Progenitor cell of endocrine pancreas (in vitro differentiated cells): ENCODE measurements around the gene DNASE1L1. TPM values are rescaled to one million over a fixed set of nuclear protein-coding genes. Genes with fewer than 3 reads are reported as not detected.

ENCODE experiments used
- DNase-seq: peaks from one replicate; pipeline ENCODE4 v3.0.0; 2021; ENCODE audit warnings: low spot score; ENCODE audit not compliant: unreplicated experiment
- H3K27ac Mint-ChIP-seq: 2 replicates; pipeline ENCODE4 v1.8.0; 2021; ENCODE audit warnings: mild to moderate bottlenecking, moderate library complexity, mixed read lengths
- H3K27me3 Mint-ChIP-seq: 2 replicates; pipeline ENCODE4 v1.8.0; 2021; ENCODE audit warnings: mixed read lengths
- H3K36me3 Mint-ChIP-seq: 2 replicates; pipeline ENCODE4 v1.8.0; 2022; ENCODE audit warnings: mixed read lengths; ENCODE audit not compliant: insufficient read depth
- H3K4me1 Mint-ChIP-seq: 2 replicates; pipeline ENCODE4 v1.8.0; 2021; ENCODE audit warnings: low read depth, mixed read lengths
- H3K4me3 Mint-ChIP-seq: 2 replicates; pipeline ENCODE4 v1.8.0; 2021; ENCODE audit warnings: low read depth, mild to moderate bottlenecking, moderate library complexity, mixed read lengths
- H3K9me3 Mint-ChIP-seq: 2 replicates; pipeline ENCODE4 v1.8.0; 2021; ENCODE audit warnings: low read depth, mixed read lengths
- total RNA-seq: library from RNA; stranded (reverse); gene quantifications from 2 replicates; pipeline ENCODE4 v1.2.1, GENCODE V29; 2021
- TF ChIP-seq, protein P1 (sequence below): fragments of 200-600 bp; sonication (generic); IDR thresholded peaks from one replicate; pipeline ENCODE4 v1.5.0; 2021; ENCODE audit warnings: antibody characterized with exemption, mild to moderate bottlenecking; ENCODE audit not compliant: unreplicated experiment

DNASE1L1 gene
- total RNA-seq, 1 donor from 2014 or later = 12.7 TPM

DNA sequence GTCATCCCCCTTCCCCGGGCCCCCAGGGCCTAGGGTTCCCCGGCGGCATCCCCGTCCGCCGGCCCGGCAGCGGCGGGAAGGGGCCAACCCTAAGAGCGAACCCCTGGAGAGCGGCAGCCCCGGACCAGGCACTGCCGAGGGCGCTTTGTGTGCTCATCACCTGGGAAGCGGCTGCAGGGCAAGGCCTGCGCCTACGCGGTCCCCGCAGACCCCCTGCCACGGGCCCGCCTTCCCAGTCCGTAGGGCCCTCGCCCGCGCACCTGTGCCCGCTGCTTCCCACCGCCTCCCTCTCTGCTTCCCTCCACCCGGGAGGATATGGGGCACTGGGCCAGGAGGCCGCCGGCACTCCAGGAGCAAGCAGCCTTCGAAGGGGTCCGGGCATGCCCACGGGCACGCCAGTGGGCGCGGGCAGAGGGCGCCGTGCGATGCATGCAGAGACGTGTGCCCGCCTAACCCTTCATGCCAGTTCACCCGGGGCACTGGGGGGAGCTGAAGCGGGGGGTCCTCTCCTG is 37.2 kb downstream of the DNASE1L1 start:
- H3K27me3 Mint-ChIP-seq = no peaks in the 10 kb centered on the region
- TF ChIP-seq, protein P1, sequence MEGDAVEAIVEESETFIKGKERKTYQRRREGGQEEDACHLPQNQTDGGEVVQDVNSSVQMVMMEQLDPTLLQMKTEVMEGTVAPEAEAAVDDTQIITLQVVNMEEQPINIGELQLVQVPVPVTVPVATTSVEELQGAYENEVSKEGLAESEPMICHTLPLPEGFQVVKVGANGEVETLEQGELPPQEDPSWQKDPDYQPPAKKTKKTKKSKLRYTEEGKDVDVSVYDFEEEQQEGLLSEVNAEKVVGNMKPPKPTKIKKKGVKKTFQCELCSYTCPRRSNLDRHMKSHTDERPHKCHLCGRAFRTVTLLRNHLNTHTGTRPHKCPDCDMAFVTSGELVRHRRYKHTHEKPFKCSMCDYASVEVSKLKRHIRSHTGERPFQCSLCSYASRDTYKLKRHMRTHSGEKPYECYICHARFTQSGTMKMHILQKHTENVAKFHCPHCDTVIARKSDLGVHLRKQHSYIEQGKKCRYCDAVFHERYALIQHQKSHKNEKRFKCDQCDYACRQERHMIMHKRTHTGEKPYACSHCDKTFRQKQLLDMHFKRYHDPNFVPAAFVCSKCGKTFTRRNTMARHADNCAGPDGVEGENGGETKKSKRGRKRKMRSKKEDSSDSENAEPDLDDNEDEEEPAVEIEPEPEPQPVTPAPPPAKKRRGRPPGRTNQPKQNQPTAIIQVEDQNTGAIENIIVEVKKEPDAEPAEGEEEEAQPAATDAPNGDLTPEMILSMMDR = no peak
- H3K9me3 Mint-ChIP-seq = no peaks in the 10 kb centered on the region
- no peak for DNase-seq
- H3K36me3 Mint-ChIP-seq = no peaks in the 10 kb centered on the region
- H3K4me3 Mint-ChIP-seq = peak overlapping the region; percentile 50
- no peak overlapping the region for H3K27ac Mint-ChIP-seq
- H3K4me1 Mint-ChIP-seq = peaks cover 2% of the 10 kb centered on the region

DNA sequence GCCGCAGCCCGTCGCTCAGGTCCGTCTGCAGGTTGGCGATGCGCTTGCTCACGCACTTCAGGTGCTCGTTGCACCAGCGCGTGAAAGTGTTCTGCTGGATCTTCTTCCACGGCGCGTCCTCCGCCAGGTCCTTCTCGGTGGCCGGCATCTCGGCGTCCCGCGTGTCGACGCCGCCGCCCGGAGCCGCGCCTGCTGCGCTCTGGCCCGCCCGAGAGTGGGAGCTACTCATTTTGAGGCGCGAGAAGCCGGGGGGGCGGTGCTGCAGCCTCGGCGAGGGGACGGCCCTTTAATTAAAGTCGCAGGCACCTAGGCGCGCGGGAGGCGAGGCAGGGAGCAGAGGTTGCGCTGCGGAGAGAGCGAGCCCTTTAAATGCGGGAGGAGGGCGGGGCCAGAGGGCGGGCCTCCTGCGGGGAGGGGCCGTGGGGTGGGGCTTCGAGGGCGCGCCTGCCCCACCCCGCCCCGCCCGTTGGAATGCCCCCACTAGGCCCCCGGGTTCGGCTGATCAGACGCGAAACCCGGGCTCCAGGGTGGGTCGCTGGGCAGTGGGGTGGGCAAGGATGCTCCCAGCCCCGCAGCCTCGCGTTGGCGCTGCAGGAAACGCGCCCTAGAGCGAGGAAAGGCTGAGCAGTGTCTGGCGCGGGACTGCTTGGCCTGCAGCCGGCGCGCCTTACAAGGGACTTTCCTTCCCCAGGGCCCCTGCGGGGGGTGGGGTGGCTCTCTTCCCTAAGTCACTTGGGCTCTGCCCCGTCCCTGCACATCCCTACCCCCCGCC is 37.9 kb downstream of the DNASE1L1 start:
- Mint-ChIP-seq H3K9me3 (no peaks in the 10 kb centered on the region), H3K36me3 (no peaks in the 10 kb centered on the region), H3K4me3 (peak overlapping the region; percentile 81), H3K4me1 (peaks cover 2% of the 10 kb centered on the region), H3K27ac (peak overlapping the region; percentile 93), H3K27me3 (no peaks in the 10 kb centered on the region)
- DNase-seq = peak; percentile 72
- TF ChIP-seq, protein P1 = no peak

DNA sequence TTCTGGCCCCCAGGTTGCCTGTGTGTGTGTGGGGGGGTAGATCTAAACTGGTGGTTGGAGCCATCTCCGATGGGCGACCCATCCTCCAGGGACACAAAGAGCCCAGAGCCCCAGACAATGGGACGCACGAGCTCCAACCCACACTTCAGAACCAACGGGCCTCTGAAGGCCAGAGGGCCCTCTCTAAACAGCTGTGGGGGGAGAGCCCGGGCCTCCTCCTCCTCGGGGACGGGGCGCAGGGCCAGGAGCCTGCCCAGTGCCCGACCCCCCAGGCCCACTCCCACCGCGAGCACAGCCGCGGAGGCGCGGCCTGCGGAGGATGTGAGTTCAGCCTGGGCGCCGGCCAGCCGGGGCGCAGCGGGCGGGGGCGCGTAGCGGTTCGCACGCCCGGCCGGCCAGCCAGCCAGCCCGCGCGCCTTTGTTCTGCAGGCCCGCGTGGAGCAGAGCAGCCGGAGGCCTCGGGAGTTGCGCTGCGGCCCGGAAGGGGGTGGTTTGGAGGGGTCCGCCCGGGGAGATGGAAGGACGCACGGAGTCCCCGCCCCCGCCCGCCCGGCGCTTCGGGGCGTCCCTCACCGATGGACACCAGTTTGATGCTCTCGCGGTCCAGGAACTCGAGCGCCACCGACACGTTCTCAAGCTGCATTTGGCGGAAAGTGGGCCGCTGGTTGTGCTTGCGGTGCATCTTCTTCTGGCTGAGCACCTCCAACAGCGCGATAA is 38.6 kb downstream of the DNASE1L1 start:
- TF ChIP-seq, protein P1 = no peak
- Mint-ChIP-seq H3K4me3 (peak overlapping the region; percentile 81), H3K9me3 (no peaks in the 10 kb centered on the region), H3K27me3 (no peaks in the 10 kb centered on the region), H3K27ac (peak overlapping the region; percentile 97), H3K36me3 (no peaks in the 10 kb centered on the region), H3K4me1 (peaks cover 2% of the 10 kb centered on the region)
- no peak for DNase-seq

DNA sequence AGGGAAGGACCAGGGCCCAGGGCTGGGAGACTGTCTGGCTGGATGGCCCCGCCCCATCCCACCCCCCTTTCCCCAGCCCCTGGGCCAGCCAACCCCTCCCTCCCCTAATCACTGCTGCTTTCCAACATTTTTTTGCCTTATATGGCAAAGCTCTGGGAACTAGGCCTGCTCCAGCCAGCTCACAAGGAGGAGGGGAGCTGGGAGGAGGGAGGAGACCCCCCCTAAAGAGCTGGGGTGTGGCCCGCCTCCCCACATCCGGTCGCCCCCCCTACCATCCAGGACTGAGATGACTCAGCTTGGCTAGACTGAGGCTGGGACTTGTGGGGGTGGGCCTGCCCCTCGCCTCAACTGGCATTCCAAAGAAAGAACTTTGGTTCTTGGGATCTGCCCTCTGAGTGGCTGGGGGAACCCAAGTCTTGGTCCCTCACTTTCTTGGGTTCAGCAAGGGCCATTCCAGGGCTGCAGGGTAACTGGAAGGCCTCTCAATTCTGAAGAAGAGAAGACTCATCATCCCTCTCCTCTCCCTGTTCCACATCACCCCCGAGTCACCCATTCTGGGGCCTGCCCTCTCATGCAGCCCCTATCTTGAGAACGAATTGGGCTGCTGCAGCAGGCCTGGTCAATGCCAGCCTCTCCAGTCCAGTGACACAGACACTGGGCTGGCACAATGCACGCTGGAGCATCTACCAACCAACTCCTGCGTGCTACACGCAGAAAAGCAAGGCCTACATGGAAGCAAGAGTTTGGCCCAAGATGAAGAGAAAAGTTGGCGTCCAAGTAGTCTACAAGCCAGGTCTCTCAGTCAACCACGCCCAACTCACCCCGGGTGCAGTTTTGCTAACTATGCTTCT is 39.4 kb downstream of the DNASE1L1 start:
- H3K36me3 Mint-ChIP-seq = peaks cover 2% of the 10 kb centered on the region
- no peaks in the 10 kb centered on the region for H3K9me3 Mint-ChIP-seq
- DNase-seq = peak; percentile 56
- H3K27me3 Mint-ChIP-seq = no peaks in the 10 kb centered on the region
- TF ChIP-seq, protein P1 = no peak
- H3K4me1 Mint-ChIP-seq = peaks cover 2% of the 10 kb centered on the region
- peak overlapping the region; percentile 76 for H3K4me3 Mint-ChIP-seq
- H3K27ac Mint-ChIP-seq = peak overlapping the region; percentile 97
